Measurements from ENCODE around the gene DDX55. TPM values are rescaled to one million over a fixed set of nuclear protein-coding genes. Genes with fewer than 3 reads are reported as not detected.
"Not testable (repeated sequence)": the region's sequence is repeated elsewhere in the genome, so short reads cannot be mapped to it uniquely, and the experiment has no call there.

Gene DDX55
- total and polyA plus RNA-seq, 2 of the 13 experiments (the other 11 are each of a cell fraction or from before 2014, with no cell fraction given): 22.2 to 37.0 TPM

- in situ Hi-C loops (cut with HindIII; ENCODE audit: extremely low pct_ligation_motif_present, low pct_unique_long_range_greater_than_20kb) (no loop called here), intact Hi-C loops (cut with micrococcal nuclease; ENCODE audit: unreplicated experiment) (no loop called here)
- TF ChIP-seq TOPORS (CRISPR knock-in tag; IDR thresholded peaks at IDR 0.05): no peak
- TF ChIP-seq ZSCAN31 (CRISPR knock-in tag; IDR thresholded peaks at IDR 0.05; ENCODE audit: low read depth): peak; percentile 81; the same call in 1 of the 2 replicates
- Histone ChIP-seq H3K4me2 (ENCODE audit: low read depth, low read length) (peak overlapping the region; percentile 99), H3K79me2 (ENCODE audit: insufficient read depth, low read length) (peaks cover 43% of the 10 kb centered on the region), H3K27me3 (ENCODE audit: control insufficient read depth in 1 of 2, insufficient read depth in 2 of 2, low read length in 2 of 2) (no peaks in the 10 kb centered on the region), H3K9me3 (ENCODE audit: low read length) (no peaks in the 10 kb centered on the region), H4K20me1 (ENCODE audit: insufficient read depth, low read length) (no peaks in the 10 kb centered on the region), H3K36me3 (replicated peaks in 1 of 2; ENCODE audit: control insufficient read depth in 1 of 2, insufficient read depth in 2 of 2, low read length in 2 of 2) (peaks cover 15 to 42% of the 10 kb centered on the region in 2 experiments), H3K9ac (ENCODE audit: insufficient read depth, low read depth, low read length) (peak overlapping the region; percentile 97), H3K27ac (ENCODE audit: extremely low read length, insufficient read depth, low read length) (peak overlapping the region; percentile 97), H3K4me1 (ENCODE audit: insufficient read depth, low read length) (peaks cover 27% of the 10 kb centered on the region), H3K4me3 (replicated peaks in 1 of 3; ENCODE audit: insufficient read depth in 1 of 3, low read depth in 2 of 3, low read length in 3 of 3) (peak overlapping the region; percentile 93 to 100 (median 93)), H2AFZ (ENCODE audit: low read length) (no peak overlapping the region)
- ATAC-seq (no peak), FAIRE-seq (no peak), DNase-seq (ENCODE audit: low spot score) (no peak)
- POLR2A ChIA-PET: interaction anchor here (0.7 to 2.5 kb wide), 6 partner anchors 12 to 309 kb away, joined by 3 to 10 read pairs (median 6); partner anchors contain the start of gene KMT5A
- WGBS (ENCODE audit: low lambda C conversion rate): 2% methylated on average over 7 of the region's 7 CpGs
- BruUV-seq (replicated peaks): TSS peak; percentile 56
- CTCF ChIA-PET (ENCODE audit: low intra/inter-chr PET ratio, low total read pairs): no interaction called here
Measured at GRCh38 chr12:123602651-123603195, 824 bp downstream of the DDX55 start.

DNA sequence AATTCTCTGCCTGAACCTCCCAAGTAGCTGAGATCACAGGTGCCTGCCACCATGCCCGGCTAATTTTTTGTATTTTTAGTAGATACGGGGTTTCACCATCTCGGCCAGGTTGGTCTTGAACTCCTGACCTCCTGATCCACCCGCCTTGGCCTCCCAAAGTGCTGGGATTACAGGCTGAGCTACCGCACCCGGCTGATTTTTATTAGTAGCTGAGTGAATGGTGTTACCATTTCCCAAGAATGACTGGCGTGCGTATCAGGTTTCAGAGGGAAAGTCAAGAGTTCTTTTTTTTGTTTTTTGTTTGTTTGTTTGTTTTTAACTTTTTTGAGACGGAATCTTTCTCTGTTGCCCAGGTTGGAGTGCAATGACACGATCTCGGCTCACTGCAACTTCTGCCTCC, 1.6 kb downstream of the DDX55 start:
- BruUV-seq (replicated peaks); H3K9ac ChIP-seq (ENCODE audit: insufficient read depth, low read depth, low read length); intact Hi-C loops (cut with micrococcal nuclease; ENCODE audit: unreplicated experiment); FAIRE-seq; H3K9me3 ChIP-seq (ENCODE audit: low read length); H3K4me3 ChIP-seq (replicated peaks in 1 of 3; ENCODE audit: insufficient read depth in 1 of 3, low read depth in 2 of 3, low read length in 3 of 3); in situ Hi-C loops (cut with HindIII; ENCODE audit: extremely low pct_ligation_motif_present, low pct_unique_long_range_greater_than_20kb); H4K20me1 ChIP-seq (ENCODE audit: insufficient read depth, low read length); H3K27ac ChIP-seq (ENCODE audit: extremely low read length, insufficient read depth, low read length); DNase-seq (ENCODE audit: low spot score); ATAC-seq; H3K27me3 ChIP-seq (ENCODE audit: control insufficient read depth in 1 of 2, insufficient read depth in 2 of 2, low read length in 2 of 2); POLR2A ChIA-PET; H2AFZ ChIP-seq (ENCODE audit: low read length); CTCF ChIA-PET (ENCODE audit: low intra/inter-chr PET ratio, low total read pairs): not testable (repeated sequence)
- WGBS (ENCODE audit: low lambda C conversion rate): 94% methylated on average over 11 of the region's 11 CpGs
- Histone ChIP-seq H3K36me3 (replicated peaks in 1 of 2; ENCODE audit: control insufficient read depth in 1 of 2, insufficient read depth in 2 of 2, low read length in 2 of 2) (peaks cover 17 to 42% of the 10 kb centered on the region in 2 experiments), H3K4me1 (ENCODE audit: insufficient read depth, low read length) (peaks cover 32% of the 10 kb centered on the region), H3K79me2 (ENCODE audit: insufficient read depth, low read length) (peaks cover 43% of the 10 kb centered on the region), H3K4me2 (ENCODE audit: low read depth, low read length) (peak overlapping the region; percentile 99; the same call in 1 of the 2 replicates)

All from HepG2 (cell line).